Esophagus muscularis mucosa (tissue), 4 donors: Measurements from ENCODE around the gene SMIM35.

Source experiments
- EP300 ChIP-seq: sonication (generic); formaldehyde crosslinking; IDR thresholded peaks from one replicate; pipeline ENCODE4 v1.6.1; 2017; ENCODE audit warnings: antibody characterized with exemption
- POLR2A ChIP-seq: fragments of 450-650 bp; IDR thresholded peaks from one replicate; pipeline ENCODE4 v1.6.1; 2017; ENCODE audit warnings: antibody characterized with exemption, moderate library complexity, mild to moderate bottlenecking, low read depth
- POLR2AphosphoS5 ChIP-seq, 2 donors: sonication (generic); formaldehyde crosslinking; IDR thresholded peaks; one replicate each; pipeline ENCODE4 v1.6.1; 2017; ENCODE audit warnings: antibody characterized with exemption in 2 of 2
- TF ChIP-seq, protein P1 (sequence below), 3 experiments: fragments of 200-600 bp in 2 of 3; fragments of 450-650 bp in 1 of 3; sonication (generic) in 2 of 3; IDR thresholded peaks; one replicate each; pipeline ENCODE4 v1.5.1; 2017 to 2019; ENCODE audit warnings: antibody characterized with exemption in 3 of 3, mild to moderate bottlenecking in 2 of 3, moderate library complexity in 1 of 3

DNA sequence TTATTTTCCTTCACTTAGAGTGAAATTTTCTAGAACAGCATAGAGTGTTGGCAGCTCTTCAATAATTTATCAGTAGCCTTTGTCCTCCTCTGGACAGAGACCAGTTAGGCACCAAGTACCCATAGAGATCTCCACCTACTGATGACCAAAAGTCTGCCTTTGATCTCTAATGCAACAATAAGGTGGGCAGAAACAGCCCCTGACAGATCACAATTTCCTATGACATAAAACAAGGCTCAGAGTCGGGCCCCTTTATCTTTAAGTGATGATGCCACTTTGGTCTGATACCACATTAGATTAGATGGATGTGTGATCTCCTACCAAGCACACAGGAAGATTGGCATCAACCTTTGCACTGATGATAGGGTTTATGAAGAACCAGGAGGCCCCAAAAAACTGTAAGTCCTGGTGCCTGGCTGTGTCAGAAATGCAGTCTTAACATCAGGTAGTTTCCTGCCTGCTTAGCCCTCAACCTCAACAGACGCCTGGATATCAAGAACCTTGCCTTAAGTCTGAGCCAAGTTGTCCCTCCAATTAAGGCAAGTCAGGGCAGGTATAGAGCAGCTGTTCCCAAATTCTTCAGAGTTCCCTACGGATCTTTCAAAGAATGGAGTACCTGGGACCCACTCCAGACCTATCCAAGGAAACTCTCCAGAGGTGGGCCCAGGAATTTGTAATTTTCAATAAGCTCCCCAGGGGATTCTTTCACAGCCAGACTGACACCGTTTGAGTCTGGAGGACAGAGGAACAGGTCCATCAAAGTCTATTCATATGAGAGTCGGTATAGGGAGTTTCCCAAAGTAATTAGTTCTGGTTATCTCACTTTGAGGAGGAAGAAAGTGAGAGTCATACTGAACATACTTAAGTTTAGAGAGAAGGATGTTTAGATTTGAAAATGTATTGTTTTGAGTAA is 40.5 kb downstream of the SMIM35 start:
- TF ChIP-seq POLR2A (no peak), EP300 (no peak), POLR2AphosphoS5 (IDR thresholded peaks at IDR 0.05) (no peak)
- TF ChIP-seq, protein P1, sequence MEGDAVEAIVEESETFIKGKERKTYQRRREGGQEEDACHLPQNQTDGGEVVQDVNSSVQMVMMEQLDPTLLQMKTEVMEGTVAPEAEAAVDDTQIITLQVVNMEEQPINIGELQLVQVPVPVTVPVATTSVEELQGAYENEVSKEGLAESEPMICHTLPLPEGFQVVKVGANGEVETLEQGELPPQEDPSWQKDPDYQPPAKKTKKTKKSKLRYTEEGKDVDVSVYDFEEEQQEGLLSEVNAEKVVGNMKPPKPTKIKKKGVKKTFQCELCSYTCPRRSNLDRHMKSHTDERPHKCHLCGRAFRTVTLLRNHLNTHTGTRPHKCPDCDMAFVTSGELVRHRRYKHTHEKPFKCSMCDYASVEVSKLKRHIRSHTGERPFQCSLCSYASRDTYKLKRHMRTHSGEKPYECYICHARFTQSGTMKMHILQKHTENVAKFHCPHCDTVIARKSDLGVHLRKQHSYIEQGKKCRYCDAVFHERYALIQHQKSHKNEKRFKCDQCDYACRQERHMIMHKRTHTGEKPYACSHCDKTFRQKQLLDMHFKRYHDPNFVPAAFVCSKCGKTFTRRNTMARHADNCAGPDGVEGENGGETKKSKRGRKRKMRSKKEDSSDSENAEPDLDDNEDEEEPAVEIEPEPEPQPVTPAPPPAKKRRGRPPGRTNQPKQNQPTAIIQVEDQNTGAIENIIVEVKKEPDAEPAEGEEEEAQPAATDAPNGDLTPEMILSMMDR (IDR thresholded peaks at IDR 0.05) = no peak
